Fibroblast of lung (primary cell): ENCODE data around the gene FBH1. TPM values are rescaled to one million over a fixed set of nuclear protein-coding genes. Genes with fewer than 3 reads are reported as not detected.

Experiments
- DNase-seq, 2 donors: peaks; one replicate each; pipeline versions ENCODE4 v3.0.0 to v3.0.0-alpha.2; 2010; ENCODE audit warnings: low read depth in 2 of 2
- H2AFZ ChIP-seq: 2 replicates; pipeline ENCODE4 v1.5.1; 2012; ENCODE audit warnings: low read length, control low read depth, inconsistent platforms
- H3K27ac ChIP-seq: 2 replicates; pipeline ENCODE4 v1.5.1; 2011; ENCODE audit warnings: low read length, control low read depth; ENCODE audit not compliant: insufficient read depth
- H3K27me3 ChIP-seq: 2 replicates; pipeline ENCODE4 v1.5.1; 2011; ENCODE audit warnings: mild to moderate bottlenecking, low read length; ENCODE audit not compliant: control insufficient read depth, insufficient read depth
- H3K36me3 ChIP-seq: 2 replicates; pipeline ENCODE4 v1.5.1; 2011; ENCODE audit warnings: low read length; ENCODE audit not compliant: control insufficient read depth, insufficient read depth
- H3K4me1 ChIP-seq: 2 replicates; pipeline ENCODE4 v1.5.1; 2011; ENCODE audit warnings: low read length; ENCODE audit not compliant: control insufficient read depth, insufficient read depth; ENCODE audit errors: extremely low read depth
- H3K4me2 ChIP-seq: 2 replicates; pipeline ENCODE4 v1.5.1; 2011; ENCODE audit warnings: low read length, control low read depth; ENCODE audit not compliant: insufficient read depth; ENCODE audit errors: extremely low read depth
- H3K4me3 ChIP-seq, 4 experiments: fragments of 200-600 bp in 1 of 4; sonication (generic) in 1 of 4; replicated peaks in 1 of 4; 2 replicates each; pipeline ENCODE4 v1.5.1; 2011 to 2016; ENCODE audit warnings: low read length in 4 of 4, low read depth in 3 of 4, mild to moderate bottlenecking in 3 of 4, control low read depth in 2 of 4, inconsistent platforms in 1 of 4, mixed read lengths in 1 of 4; ENCODE audit not compliant: insufficient read depth in 1 of 4; ENCODE audit errors: control extremely low read depth in 1 of 4
- H3K79me2 ChIP-seq: 2 replicates; pipeline ENCODE4 v1.5.1; 2012; ENCODE audit warnings: mild to moderate bottlenecking, low read length, inconsistent platforms; ENCODE audit not compliant: control insufficient read depth, insufficient read depth
- H3K9ac ChIP-seq: 2 replicates; pipeline ENCODE4 v1.5.1; 2011; ENCODE audit warnings: mild to moderate bottlenecking, low read length, control low read depth; ENCODE audit not compliant: insufficient read depth
- H3K9me3 ChIP-seq: 2 replicates; pipeline ENCODE4 v1.5.1; 2012; ENCODE audit warnings: low read depth, low read length; ENCODE audit not compliant: control insufficient read depth, insufficient read depth
- H4K20me1 ChIP-seq: 2 replicates; pipeline ENCODE4 v1.5.1; 2011; ENCODE audit warnings: low read length; ENCODE audit not compliant: control insufficient read depth, insufficient read depth; ENCODE audit errors: extremely low read depth
- EZH2 ChIP-seq: IDR thresholded peaks from 2 replicates; pipeline ENCODE4 v1.5.1; 2012; ENCODE audit warnings: low read length, control low read depth, mild to moderate bottlenecking; ENCODE audit errors: missing control alignments
- polyA plus RNA-seq, 2 donors: library from polyadenylated mRNA; depleted of rRNA in 1 of 2; stranded (reverse) in 1 of 2; unstranded in 1 of 2; fragments of >200 nt; gene quantifications; 2 replicates each; pipeline ENCODE4 v1.2.1, GENCODE V29; 2011 to 2012; ENCODE audit warnings: missing spikeins in 1 of 2
- total RNA-seq: library from RNA; depleted of rRNA; stranded (reverse); fragments of >200 nt; gene quantifications from 2 replicates; pipeline ENCODE4 v1.2.1, GENCODE V29; 2014
- TF ChIP-seq, protein P1 (sequence below), 2 donors: IDR thresholded peaks in 1 of 2; conservative IDR thresholded peaks in 1 of 2; 1 replicate in 1 of 2; 2 replicates in 1 of 2; pipeline ENCODE4 v1.5.1; 2011 to 2012; ENCODE audit warnings: low read length in 2 of 2, control low read depth in 1 of 2, inconsistent platforms in 1 of 2, low read depth in 1 of 2, mild to moderate bottlenecking in 1 of 2

FBH1 gene
- total and polyA plus RNA-seq, 2 donors (not counting 1 experiment from before 2014, with no cell fraction given), result 53.6 to 97.8 TPM

DNA sequence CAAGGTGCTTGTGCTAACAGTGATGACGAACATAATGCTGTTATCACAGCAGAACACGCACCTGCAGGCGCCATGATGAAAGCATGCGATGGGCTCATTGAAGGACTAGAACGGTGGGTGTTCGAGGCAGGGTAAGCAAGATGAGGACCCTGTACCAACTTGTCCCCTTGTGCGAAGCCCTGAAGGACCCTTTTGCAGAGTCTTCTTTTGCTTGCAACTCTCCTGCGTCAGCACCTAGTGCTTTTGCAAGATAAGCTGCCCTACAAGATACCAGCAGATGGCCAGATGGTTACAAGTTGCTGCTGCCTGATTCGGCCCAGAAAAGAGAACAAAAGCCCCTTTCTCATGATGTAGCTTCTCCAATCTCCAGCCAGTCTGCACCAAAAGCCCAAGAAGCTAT, 91.5 kb downstream of the FBH1 start:
- no peaks in the 10 kb centered on the region for H4K20me1 ChIP-seq
- no peak overlapping the region for H2AFZ ChIP-seq
- no peak overlapping the region for H3K27ac ChIP-seq
- H3K9me3 ChIP-seq, result no peaks in the 10 kb centered on the region
- H3K4me3 ChIP-seq, result no peak overlapping the region
- no peaks in the 10 kb centered on the region for H3K79me2 ChIP-seq
- no peaks in the 10 kb centered on the region for H3K36me3 ChIP-seq
- no peaks in the 10 kb centered on the region for H3K27me3 ChIP-seq
- TF ChIP-seq, protein P1, sequence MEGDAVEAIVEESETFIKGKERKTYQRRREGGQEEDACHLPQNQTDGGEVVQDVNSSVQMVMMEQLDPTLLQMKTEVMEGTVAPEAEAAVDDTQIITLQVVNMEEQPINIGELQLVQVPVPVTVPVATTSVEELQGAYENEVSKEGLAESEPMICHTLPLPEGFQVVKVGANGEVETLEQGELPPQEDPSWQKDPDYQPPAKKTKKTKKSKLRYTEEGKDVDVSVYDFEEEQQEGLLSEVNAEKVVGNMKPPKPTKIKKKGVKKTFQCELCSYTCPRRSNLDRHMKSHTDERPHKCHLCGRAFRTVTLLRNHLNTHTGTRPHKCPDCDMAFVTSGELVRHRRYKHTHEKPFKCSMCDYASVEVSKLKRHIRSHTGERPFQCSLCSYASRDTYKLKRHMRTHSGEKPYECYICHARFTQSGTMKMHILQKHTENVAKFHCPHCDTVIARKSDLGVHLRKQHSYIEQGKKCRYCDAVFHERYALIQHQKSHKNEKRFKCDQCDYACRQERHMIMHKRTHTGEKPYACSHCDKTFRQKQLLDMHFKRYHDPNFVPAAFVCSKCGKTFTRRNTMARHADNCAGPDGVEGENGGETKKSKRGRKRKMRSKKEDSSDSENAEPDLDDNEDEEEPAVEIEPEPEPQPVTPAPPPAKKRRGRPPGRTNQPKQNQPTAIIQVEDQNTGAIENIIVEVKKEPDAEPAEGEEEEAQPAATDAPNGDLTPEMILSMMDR (conservative IDR thresholded peaks at IDR 0.05 in 1 of 2, IDR thresholded peaks at IDR 0.05 in 1 of 2; ENCODE audit: low read depth in 1 of 2, low read length in 2 of 2), result no peak
- TF ChIP-seq EZH2, result no peak
- H3K9ac ChIP-seq, result no peak overlapping the region
- H3K4me2 ChIP-seq, result no peak overlapping the region
- H3K4me1 ChIP-seq, result no peaks in the 10 kb centered on the region
- no peak for DNase-seq

GRCh38 chr10:5983774-5984173, 93.7 kb downstream of the FBH1 start:
- Histone ChIP-seq H3K4me1 (no peaks in the 10 kb centered on the region), H3K4me2 (no peak overlapping the region), H3K4me3 (no peak overlapping the region), H3K27ac (no peak overlapping the region), H3K27me3 (no peaks in the 10 kb centered on the region), H3K79me2 (no peaks in the 10 kb centered on the region), H2AFZ (no peak overlapping the region), H3K9ac (no peak overlapping the region), H4K20me1 (no peaks in the 10 kb centered on the region), H3K9me3 (no peaks in the 10 kb centered on the region), H3K36me3 (no peaks in the 10 kb centered on the region)
- DNase-seq, result peak in 1 of 2 donors; percentile 68
- TF ChIP-seq, protein P1 (conservative IDR thresholded peaks at IDR 0.05 in 1 of 2, IDR thresholded peaks at IDR 0.05 in 1 of 2; ENCODE audit: low read depth in 1 of 2, low read length in 2 of 2), result no peak
- TF ChIP-seq EZH2, result no peak

DNA sequence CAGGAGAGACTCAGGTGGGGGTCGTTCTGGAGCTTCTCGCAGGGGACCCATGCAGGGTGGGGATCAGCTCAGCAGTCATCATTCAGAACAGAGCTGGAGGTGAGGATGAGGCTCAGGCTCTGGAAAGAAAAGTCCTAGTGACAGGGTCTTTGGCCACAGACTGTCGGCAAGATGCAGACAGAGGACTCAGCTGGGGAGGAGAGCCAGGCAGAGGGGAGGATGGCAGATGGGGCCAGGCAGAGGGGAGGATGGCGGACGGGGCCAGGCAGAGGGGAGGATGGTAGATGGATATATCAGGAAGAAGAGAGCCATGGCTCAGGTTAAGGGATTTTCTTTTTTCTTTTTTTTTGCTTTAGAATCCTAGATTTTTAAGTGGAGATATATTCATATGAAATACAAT, 95.0 kb downstream of the FBH1 start:
- Histone ChIP-seq H2AFZ (no peak overlapping the region), H3K4me3 (no peak overlapping the region), H3K9ac (no peak overlapping the region), H3K79me2 (no peaks in the 10 kb centered on the region), H3K4me1 (no peaks in the 10 kb centered on the region), H3K27me3 (no peaks in the 10 kb centered on the region), H3K9me3 (no peaks in the 10 kb centered on the region), H4K20me1 (no peaks in the 10 kb centered on the region), H3K27ac (no peak overlapping the region), H3K36me3 (no peaks in the 10 kb centered on the region), H3K4me2 (no peak overlapping the region)
- DNase-seq, result no peak
- TF ChIP-seq, protein P1 (conservative IDR thresholded peaks at IDR 0.05 in 1 of 2, IDR thresholded peaks at IDR 0.05 in 1 of 2; ENCODE audit: low read depth in 1 of 2, low read length in 2 of 2), result no peak
- TF ChIP-seq EZH2, result no peak

Other genes starting within 250 kb of the FBH1 start
- 9.8 and 15.4 TPM in 2 replicates for gene ASB13, start 223.6 kb upstream of the FBH1 start, total RNA-seq
- 5.4 and 7.3 TPM in 2 replicates for gene ASB13, start 223.6 kb upstream of the FBH1 start, polyA plus RNA-seq
- gene TASOR2, start 205.4 kb upstream of the FBH1 start, total RNA-seq, result 77.9 and 85.3 TPM in 2 replicates
- gene TASOR2, start 205.4 kb upstream of the FBH1 start, polyA plus RNA-seq, result 37.0 and 41.1 TPM in 2 replicates
- gene GDI2, start 76.8 kb upstream of the FBH1 start, total RNA-seq, result 474 and 483 TPM in 2 replicates
- 287 and 291 TPM in 2 replicates for gene GDI2, start 76.8 kb upstream of the FBH1 start, polyA plus RNA-seq
- 7.2 and 9.9 TPM in 2 replicates for gene ANKRD16, start 350 bp upstream of the FBH1 start, total RNA-seq
- gene ANKRD16, start 350 bp upstream of the FBH1 start, polyA plus RNA-seq, result 4.0 and 4.9 TPM in 2 replicates
- gene IL15RA, start 87.3 kb downstream of the FBH1 start, total RNA-seq, result 9.2 and 13.7 TPM in 2 replicates
- 5.9 and 8.4 TPM in 2 replicates for gene IL15RA, start 87.3 kb downstream of the FBH1 start, polyA plus RNA-seq
- not detected in 2 replicates for gene IL2RA, start 172.1 kb downstream of the FBH1 start, total RNA-seq
- gene IL2RA, start 172.1 kb downstream of the FBH1 start, polyA plus RNA-seq, result not detected in 2 replicates
- 46.1 and 56.8 TPM in 2 replicates for gene RBM17, start 198.8 kb downstream of the FBH1 start, total RNA-seq
- gene RBM17, start 198.8 kb downstream of the FBH1 start, polyA plus RNA-seq, result 28.9 and 32.5 TPM in 2 replicates